Sigmoid colon (tissue), 7 donors: ENCODE measurements around the gene ANKRD31. TPM values are rescaled to one million over a fixed set of nuclear protein-coding genes. Genes with fewer than 3 reads are reported as not detected.

Source experiments
- DNase-seq: peaks from one replicate; pipeline ENCODE4 v3.0.0-alpha.2; 2019
- H3K27ac ChIP-seq, 4 donors: fragments of 200-600 bp; sonication (generic); one replicate each; pipeline ENCODE4 v1.5.1; 2016 to 2019; ENCODE audit warnings: mild to moderate bottlenecking in 1 of 4
- H3K27me3 ChIP-seq, 3 donors: fragments of 200-600 bp; sonication (generic); one replicate each; pipeline ENCODE4 v1.5.1; 2019; ENCODE audit warnings: mild to moderate bottlenecking in 1 of 3
- H3K36me3 ChIP-seq, 4 donors: fragments of 200-600 bp; sonication (generic); one replicate each; pipeline ENCODE4 v1.5.1; 2016 to 2019
- H3K4me1 ChIP-seq, 4 donors: fragments of 200-600 bp; sonication (generic); one replicate each; pipeline ENCODE4 v1.5.1; 2017 to 2019
- H3K4me3 ChIP-seq, 4 donors: fragments of 200-600 bp; sonication (generic); one replicate each; pipeline ENCODE4 v1.5.1; 2017 to 2019; ENCODE audit warnings: mild to moderate bottlenecking in 2 of 4, moderate library complexity in 1 of 4
- H3K9me3 ChIP-seq, 4 donors: fragments of 200-600 bp in 3 of 4; sonication (generic) in 3 of 4; one replicate each; pipeline versions ENCODE4 v1.5.1 to v1.6.1; 2013 to 2019
- CTCF ChIP-seq, 4 experiments: fragments of 450-650 bp in 3 of 4; fragments of 200-600 bp in 1 of 4; IDR thresholded peaks; one replicate each; pipeline ENCODE4 v1.5.1; 2016 to 2019; ENCODE audit warnings: antibody characterized with exemption in 4 of 4, mild to moderate bottlenecking in 3 of 4, moderate library complexity in 2 of 4
- EP300 ChIP-seq, 4 donors: sonication (generic); formaldehyde crosslinking; IDR thresholded peaks; one replicate each; pipeline ENCODE4 v1.6.1; 2017; ENCODE audit warnings: antibody characterized with exemption in 4 of 4
- POLR2A ChIP-seq, 2 donors: fragments of 450-650 bp; IDR thresholded peaks; one replicate each; pipeline ENCODE4 v1.6.1; 2016; ENCODE audit warnings: antibody characterized with exemption in 2 of 2, mild to moderate bottlenecking in 2 of 2, moderate library complexity in 2 of 2
- POLR2AphosphoS5 ChIP-seq, 4 donors: sonication (generic); formaldehyde crosslinking; IDR thresholded peaks; one replicate each; pipeline ENCODE4 v1.6.1; 2017; ENCODE audit warnings: antibody characterized with exemption in 4 of 4
- WGBS, 2 donors: extraction: QIAGEN DNeasy Blood & Tissue Kit; methylation state at CpG; one replicate each; pipeline ENCODE4 v1.1.7; 2013; 5-methylcytosine and 5-hydroxymethylcytosine counted together
- intact Hi-C: fragments of 100-400 bp; cut with DNase I; formaldehyde crosslinking; loops from one replicate; pipeline ENCODE4 v1.15.1; 2023
- polyA plus RNA-seq, 3 donors: library from polyadenylated mRNA; stranded (reverse); fragments of 200-250 nt; gene quantifications; one replicate each; pipeline ENCODE4 v1.2.3, GENCODE V29; 2013
- small RNA-seq, 3 donors: library from RNA; depleted of rRNA; stranded (forward); fragments of <200 nt; gene quantifications; one replicate each; pipeline ENCODE3, GENCODE V24; 2016
- total RNA-seq, 4 donors: library from RNA; depleted of rRNA; stranded (reverse); fragments of >200 nt; gene quantifications; one replicate each; pipeline ENCODE4 v1.1.0, GENCODE V29; 2016
- donor health status: healthy with polysubstance abuse.
- donor health status: Bipolar disorder and iron deficiency.
- donor health status: healthy.

Gene ANKRD31
- total and polyA plus RNA-seq, 7 donors, result under 0.01 to 0.33 (median 0.15) TPM; not detected in 3

GRCh38 chr5:75021800-75022199, 214.9 kb downstream of the ANKRD31 start:
- H3K36me3 ChIP-seq, result no peaks in the 10 kb centered on the region
- WGBS, 2 donors, result 80 to 84% methylated on average over 4 of the region's 4 CpGs
- no peaks in the 10 kb centered on the region for H3K4me1 ChIP-seq
- no peak for TF ChIP-seq POLR2AphosphoS5 (IDR thresholded peaks at IDR 0.05)
- TF ChIP-seq EP300 (IDR thresholded peaks at IDR 0.05), result no peak
- TF ChIP-seq POLR2A (IDR thresholded peaks at IDR 0.05), result no peak
- no peak for TF ChIP-seq CTCF (IDR thresholded peaks at IDR 0.05)
- intact Hi-C loops, result no loop called here
- no peak overlapping the region for H3K4me3 ChIP-seq
- H3K27ac ChIP-seq, result no peak overlapping the region
- H3K27me3 ChIP-seq, result no peaks in the 10 kb centered on the region
- H3K9me3 ChIP-seq, result no peaks in the 10 kb centered on the region
- DNase-seq, result no peak

- intact Hi-C loops, result no loop called here
- Histone ChIP-seq H3K9me3 (no peaks in the 10 kb centered on the region), H3K27ac (no peak overlapping the region)
Measured at GRCh38 chr5:75021219-75021618, 215.5 kb downstream of the ANKRD31 start.

GRCh38 chr5:75020016-75020656, 216.5 kb downstream of the ANKRD31 start:
- TF ChIP-seq EP300 (IDR thresholded peaks at IDR 0.05) (no peak), CTCF (IDR thresholded peaks at IDR 0.05) (no peak), POLR2A (IDR thresholded peaks at IDR 0.05) (no peak), POLR2AphosphoS5 (IDR thresholded peaks at IDR 0.05) (no peak)
- Histone ChIP-seq H3K27me3 (no peaks in the 10 kb centered on the region), H3K27ac (no peak overlapping the region), H3K4me1 (no peaks in the 10 kb centered on the region), H3K36me3 (no peaks in the 10 kb centered on the region), H3K9me3 (no peaks in the 10 kb centered on the region), H3K4me3 (no peak overlapping the region)
- intact Hi-C loops, result no loop called here
- DNase-seq, result no peak
- WGBS, 2 donors, result 62 to 78% methylated on average over 10 of the region's 10 CpGs

More at GRCh38 chr5:75021219-75021618, 215.5 kb downstream of the ANKRD31 start:
- no peak for TF ChIP-seq EP300 (IDR thresholded peaks at IDR 0.05)
- 60 to 68% methylated on average over 3 of the region's 3 CpGs for WGBS, 2 donors
- Histone ChIP-seq H3K27me3 (no peaks in the 10 kb centered on the region), H3K4me1 (no peaks in the 10 kb centered on the region), H3K36me3 (no peaks in the 10 kb centered on the region), H3K4me3 (no peak overlapping the region)
- DNase-seq, result no peak

- no peak for DNase-seq
- intact Hi-C loops, result no loop called here
- TF ChIP-seq EP300 (IDR thresholded peaks at IDR 0.05) (no peak), POLR2AphosphoS5 (IDR thresholded peaks at IDR 0.05) (no peak)
Measured at GRCh38 chr5:75018805-75019587, 217.7 kb downstream of the ANKRD31 start.

More at GRCh38 chr5:75018805-75019587, 217.7 kb downstream of the ANKRD31 start:
- Histone ChIP-seq H3K27ac (no peak overlapping the region), H3K4me3 (no peak overlapping the region), H3K4me1 (no peaks in the 10 kb centered on the region), H3K9me3 (no peaks in the 10 kb centered on the region), H3K36me3 (no peaks in the 10 kb centered on the region), H3K27me3 (no peaks in the 10 kb centered on the region)
- WGBS, 2 donors, result 81 to 89% methylated on average over 7 of the region's 7 CpGs

Small RNA genes lying within 50 kb of the gene (small RNA-seq; reads per million reads assigned to genes)
- gene SUMO2P5, result 0 reads per million in 3 donors

Other genes starting within 250 kb of the ANKRD31 start
- gene GCNT4, start 184.3 kb downstream of the ANKRD31 start, total RNA-seq, result 1 to 10 TPM; 1.4 to 3.2 (median 2.8) TPM
- gene GCNT4, start 184.3 kb downstream of the ANKRD31 start, polyA plus RNA-seq, result 1 to 10 TPM in 2 of 3 donors, under 1 TPM in 1; 0.69 to 1.8 (median 1.1) TPM
- gene HMGCR, start 100.3 kb upstream of the ANKRD31 start, total RNA-seq, result 10 to 100 TPM in 3 of 4 donors, 1 to 10 TPM in 1; 9.7 to 16.1 (median 12.2) TPM
- 10 to 100 TPM; 10.6 to 61.9 (median 10.8) TPM for gene HMGCR, start 100.3 kb upstream of the ANKRD31 start, polyA plus RNA-seq